ENCODE data around the gene FGF7.

GRCh38 chr15:49507261-49507660 is 84.2 kb downstream of the FGF7 start:
- TF ChIP-seq PATZ1 (CRISPR knock-in tag; IDR thresholded peaks at IDR 0.05; ENCODE audit: borderline replicate concordance) (no peak), ISL1 (CRISPR knock-in tag; IDR thresholded peaks at IDR 0.05) (no peak), ZNF70 (CRISPR knock-in tag; IDR thresholded peaks at IDR 0.05) (no peak), CSRNP3 (CRISPR knock-in tag; IDR thresholded peaks at IDR 0.05) (no peak)

All from SK-N-SH treated with all-trans-retinoic acid at 6 μM for 48 hours (cell line).